Breast epithelium (tissue), 4 donors: ENCODE data around the gene RPP25. TPM values are rescaled to one million over a fixed set of nuclear protein-coding genes. Genes with fewer than 3 reads are reported as not detected.
"Not testable (repeated sequence)": the region's sequence is repeated elsewhere in the genome, so short reads cannot be mapped to it uniquely, and the experiment has no call there.

ENCODE experiments used
- DNase-seq, 2 donors: peaks; one replicate each; pipeline ENCODE4 v3.0.0-alpha.2; 2019; ENCODE audit warnings: low spot score in 2 of 2
- H3K27ac ChIP-seq, 2 donors: fragments of 200-600 bp; sonication (generic) in 1 of 2; one replicate each; pipeline ENCODE4 v1.5.1; 2016 to 2019; ENCODE audit warnings: mild to moderate bottlenecking in 1 of 2
- H3K27me3 ChIP-seq, 2 donors: fragments of 200-600 bp; sonication (generic) in 1 of 2; one replicate each; pipeline versions ENCODE4 v1.5.1 to v1.6.0; 2017 to 2019; ENCODE audit warnings: control low read depth in 1 of 2, mild to moderate bottlenecking in 1 of 2
- H3K36me3 ChIP-seq: fragments of 200-600 bp; one replicate; pipeline ENCODE4 v1.5.1; 2019
- H3K4me1 ChIP-seq, 2 donors: fragments of 200-600 bp; sonication (generic); one replicate each; pipeline ENCODE4 v1.5.1; 2016 to 2019; ENCODE audit warnings: control low read depth in 1 of 2
- H3K4me3 ChIP-seq, 3 donors: fragments of 200-600 bp; sonication (generic); 1 replicate in 2 of 3; 2 replicates in 1 of 3; pipeline ENCODE4 v1.5.1; 2016 to 2019; ENCODE audit warnings: mild to moderate bottlenecking in 3 of 3, moderate library complexity in 2 of 3
- H3K9me3 ChIP-seq, 2 donors: fragments of 200-600 bp; sonication (generic) in 1 of 2; one replicate each; pipeline ENCODE4 v1.5.1; 2016 to 2019; ENCODE audit warnings: control low read depth in 1 of 2
- POLR2A ChIP-seq: fragments of 450-650 bp; IDR thresholded peaks from one replicate; pipeline ENCODE4 v1.6.1; 2016; ENCODE audit warnings: antibody characterized with exemption, mild to moderate bottlenecking, moderate library complexity
- POLR2AphosphoS5 ChIP-seq, 3 donors: sonication (generic); formaldehyde crosslinking; IDR thresholded peaks; one replicate each; pipeline ENCODE4 v1.6.1; 2017; ENCODE audit warnings: antibody characterized with exemption in 3 of 3
- intact Hi-C: fragments of 100-400 bp; cut with DNase I; formaldehyde crosslinking; loops from one replicate; pipeline ENCODE4 v1.15.1; 2023; ENCODE audit warnings: low total_unique reads
- total RNA-seq, 3 donors: library from RNA; depleted of rRNA; stranded (reverse); fragments of >200 nt; gene quantifications; one replicate each; pipeline ENCODE4 v1.1.0, GENCODE V29; 2016
- TF ChIP-seq, protein P1 (sequence below), 3 donors: fragments of 450-650 bp; IDR thresholded peaks; one replicate each; pipeline ENCODE4 v1.5.1; 2016 to 2017; ENCODE audit warnings: antibody characterized with exemption in 3 of 3, mild to moderate bottlenecking in 3 of 3, moderate library complexity in 3 of 3

The RPP25 gene
- total RNA-seq, 3 donors from 2014 or later, result 7.6 to 17.1 (median 13.1) TPM

DNA sequence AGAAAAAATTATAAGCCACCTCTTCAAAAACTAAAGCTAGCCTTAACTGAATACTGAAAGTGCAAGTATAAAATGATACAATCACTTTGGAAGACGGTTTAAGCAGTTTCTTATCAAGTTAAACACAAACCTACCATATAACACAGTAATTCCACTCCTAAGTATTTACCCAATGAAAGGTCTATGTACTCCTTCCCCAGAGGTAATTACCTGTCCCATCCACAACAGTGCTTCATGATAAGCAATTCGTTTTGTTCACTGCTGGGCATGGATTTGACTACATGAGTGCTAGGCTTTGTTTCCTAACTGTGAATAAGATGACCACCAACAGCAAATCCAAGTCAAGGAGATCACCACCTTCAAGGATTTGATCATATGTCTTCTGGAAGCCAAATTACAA lies 23.0 kb downstream of the RPP25 start:
- Histone ChIP-seq H3K4me3 (no peak overlapping the region), H3K27me3 (no peaks in the 10 kb centered on the region), H3K36me3 (no peaks in the 10 kb centered on the region), H3K27ac (no peak overlapping the region), H3K4me1 (no peaks in the 10 kb centered on the region), H3K9me3 (no peaks in the 10 kb centered on the region)
- TF ChIP-seq, protein P1, sequence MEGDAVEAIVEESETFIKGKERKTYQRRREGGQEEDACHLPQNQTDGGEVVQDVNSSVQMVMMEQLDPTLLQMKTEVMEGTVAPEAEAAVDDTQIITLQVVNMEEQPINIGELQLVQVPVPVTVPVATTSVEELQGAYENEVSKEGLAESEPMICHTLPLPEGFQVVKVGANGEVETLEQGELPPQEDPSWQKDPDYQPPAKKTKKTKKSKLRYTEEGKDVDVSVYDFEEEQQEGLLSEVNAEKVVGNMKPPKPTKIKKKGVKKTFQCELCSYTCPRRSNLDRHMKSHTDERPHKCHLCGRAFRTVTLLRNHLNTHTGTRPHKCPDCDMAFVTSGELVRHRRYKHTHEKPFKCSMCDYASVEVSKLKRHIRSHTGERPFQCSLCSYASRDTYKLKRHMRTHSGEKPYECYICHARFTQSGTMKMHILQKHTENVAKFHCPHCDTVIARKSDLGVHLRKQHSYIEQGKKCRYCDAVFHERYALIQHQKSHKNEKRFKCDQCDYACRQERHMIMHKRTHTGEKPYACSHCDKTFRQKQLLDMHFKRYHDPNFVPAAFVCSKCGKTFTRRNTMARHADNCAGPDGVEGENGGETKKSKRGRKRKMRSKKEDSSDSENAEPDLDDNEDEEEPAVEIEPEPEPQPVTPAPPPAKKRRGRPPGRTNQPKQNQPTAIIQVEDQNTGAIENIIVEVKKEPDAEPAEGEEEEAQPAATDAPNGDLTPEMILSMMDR (IDR thresholded peaks at IDR 0.05), result no peak
- TF ChIP-seq POLR2AphosphoS5 (IDR thresholded peaks at IDR 0.05), result no peak
- no peak for TF ChIP-seq POLR2A
- intact Hi-C loops, result no loop called here
- no peak for DNase-seq

DNA sequence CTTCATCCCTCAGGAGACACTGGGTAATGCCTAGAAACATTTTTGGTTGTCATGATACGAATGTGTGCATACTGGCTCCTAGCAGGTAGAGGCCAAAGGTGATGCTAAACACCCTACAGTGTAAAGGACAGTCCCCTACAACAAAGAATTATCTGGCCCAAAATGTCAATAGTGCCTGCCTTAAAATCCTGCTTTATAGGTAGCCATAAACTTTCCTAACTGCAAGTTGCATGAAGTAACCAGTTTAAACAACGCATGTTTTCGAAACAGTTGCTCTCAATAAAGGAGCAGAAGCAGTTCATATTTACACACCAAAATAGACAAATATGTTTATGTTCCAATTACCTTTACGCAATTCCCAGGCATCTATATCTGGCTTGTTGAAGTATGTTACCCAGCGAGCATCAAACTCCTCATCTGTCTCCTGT lies 27.8 kb downstream of the RPP25 start:
- TF ChIP-seq, protein P1 (IDR thresholded peaks at IDR 0.05), result no peak
- TF ChIP-seq POLR2A, result no peak
- Histone ChIP-seq H3K4me1 (no peaks in the 10 kb centered on the region), H3K27ac (no peak overlapping the region), H3K36me3 (no peaks in the 10 kb centered on the region), H3K9me3 (no peaks in the 10 kb centered on the region), H3K27me3 (no peaks in the 10 kb centered on the region), H3K4me3 (no peak overlapping the region)
- intact Hi-C loops, result no loop called here
- DNase-seq, result no peak

DNA sequence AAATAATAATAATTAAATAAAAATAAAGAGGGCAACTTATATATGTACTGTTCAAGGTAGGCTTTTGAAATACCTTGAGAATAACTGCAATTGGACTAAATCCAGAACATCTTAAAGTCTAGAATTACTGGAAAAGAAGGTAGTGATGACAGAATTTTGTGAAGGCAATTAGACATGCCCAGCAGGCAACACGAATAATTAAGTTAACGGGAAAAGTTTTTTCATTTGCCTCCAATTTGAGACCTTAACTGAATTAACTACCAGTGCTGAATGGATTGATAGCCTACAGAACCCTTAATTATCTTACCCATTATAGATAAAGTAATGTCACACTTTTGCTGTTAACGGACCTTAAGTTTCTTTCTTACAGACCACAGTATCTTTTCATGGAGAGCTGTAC lies 32.0 kb downstream of the RPP25 start:
- TF ChIP-seq, protein P1 (IDR thresholded peaks at IDR 0.05), result no peak
- no peak for TF ChIP-seq POLR2A
- H3K36me3 ChIP-seq, result peaks cover 3% of the 10 kb centered on the region
- H3K4me3 ChIP-seq, result no peak overlapping the region
- no peaks in the 10 kb centered on the region for H3K27me3 ChIP-seq
- DNase-seq, result no peak
- no peaks in the 10 kb centered on the region for H3K9me3 ChIP-seq
- intact Hi-C loops, result no loop called here
- no peak overlapping the region for H3K27ac ChIP-seq
- no peaks in the 10 kb centered on the region for H3K4me1 ChIP-seq

DNA sequence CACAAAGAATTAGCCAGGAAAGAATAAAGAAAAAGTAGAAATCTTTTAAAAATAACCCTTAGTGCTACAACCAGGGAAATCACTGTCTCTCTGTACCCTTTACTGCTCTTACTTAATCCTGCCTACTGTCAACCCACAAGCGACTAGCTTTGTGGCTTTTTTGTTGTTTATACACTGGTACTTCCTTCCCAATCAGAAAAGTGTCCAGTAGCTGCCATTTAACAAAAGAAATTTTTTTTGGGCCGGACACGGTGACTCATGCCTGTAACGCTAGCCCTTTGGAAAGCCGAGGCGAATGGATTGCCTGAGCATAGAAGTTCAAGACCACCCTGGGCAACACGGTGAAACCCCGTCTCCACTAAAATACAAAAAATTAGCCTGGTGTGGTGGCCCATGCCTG lies 36.1 kb downstream of the RPP25 start:
- H3K36me3 ChIP-seq, result peaks cover 3% of the 10 kb centered on the region
- intact Hi-C loops, result no loop called here

DNA sequence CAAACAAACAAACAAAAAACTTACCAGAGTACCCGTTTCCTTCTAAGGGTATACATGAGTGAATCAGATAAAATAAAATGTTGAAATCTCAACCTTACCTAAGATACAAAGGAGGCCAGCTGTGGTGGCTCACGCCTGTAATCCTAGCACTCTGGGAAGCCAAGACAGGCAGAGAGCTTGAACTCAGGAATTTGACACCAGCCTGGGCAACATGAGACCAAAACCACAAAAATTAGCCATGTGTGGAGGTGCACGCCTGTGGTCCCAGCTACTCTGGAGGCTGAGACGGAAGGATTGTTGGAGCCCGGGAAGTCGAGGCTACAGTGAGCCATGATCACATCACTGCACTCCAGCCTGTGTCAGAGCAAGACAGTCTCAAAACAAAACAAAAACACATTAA lies 38.9 kb downstream of the RPP25 start:
- TF ChIP-seq POLR2A (no peak), POLR2AphosphoS5 (IDR thresholded peaks at IDR 0.05) (no peak)
- TF ChIP-seq, protein P1 (IDR thresholded peaks at IDR 0.05), result no peak
- peaks cover 3% of the 10 kb centered on the region for H3K36me3 ChIP-seq

More for the DNA sequence above, 36.1 kb downstream of the RPP25 start:
- no peak for DNase-seq
- H3K9me3 ChIP-seq, result no peaks in the 10 kb centered on the region
- H3K4me3 ChIP-seq, result no peak overlapping the region
- no peaks in the 10 kb centered on the region for H3K4me1 ChIP-seq
- H3K27ac ChIP-seq, result no peak overlapping the region
- no peaks in the 10 kb centered on the region for H3K27me3 ChIP-seq
- TF ChIP-seq POLR2AphosphoS5 (IDR thresholded peaks at IDR 0.05), result no peak
- TF ChIP-seq, protein P1 (IDR thresholded peaks at IDR 0.05), result no peak
- no peak for TF ChIP-seq POLR2A

DNA sequence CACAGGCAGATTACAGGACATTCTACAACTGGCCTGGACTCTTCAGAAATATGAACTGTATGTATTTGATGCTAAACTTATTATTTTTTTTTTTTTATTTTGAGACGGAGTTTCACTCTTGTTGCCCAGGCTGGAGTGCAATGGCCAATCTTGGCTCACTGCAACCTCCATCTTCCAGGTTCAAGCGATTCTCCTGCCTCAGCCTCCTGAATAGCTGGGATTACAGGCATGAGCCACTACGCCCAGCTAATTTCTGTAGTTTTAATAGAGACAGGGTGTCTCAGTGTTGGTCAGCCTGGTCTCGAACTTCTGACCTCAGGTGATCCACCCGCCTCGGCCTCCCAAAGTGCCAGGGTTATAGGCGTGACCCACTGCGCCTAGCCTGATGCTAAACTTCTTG lies 42.8 kb downstream of the RPP25 start:
- intact Hi-C loops, H3K9me3 ChIP-seq, H3K27ac ChIP-seq, H3K36me3 ChIP-seq, H3K27me3 ChIP-seq, H3K4me1 ChIP-seq, DNase-seq, H3K4me3 ChIP-seq: not testable (repeated sequence)

More for the DNA sequence above, 38.9 kb downstream of the RPP25 start:
- no peak for DNase-seq
- Histone ChIP-seq H3K4me3 (no peak overlapping the region), H3K27me3 (no peaks in the 10 kb centered on the region), H3K27ac (no peak overlapping the region), H3K4me1 (no peaks in the 10 kb centered on the region), H3K9me3 (no peaks in the 10 kb centered on the region)
- intact Hi-C loops, result no loop called here
